HEK293T (cell line): ENCODE measurements around the gene CYB5D1.

Experiments used
- ARNT ChIP-seq: fragments of 450-650 bp; IDR thresholded peaks from 2 replicates; pipeline ENCODE4 v1.6.1; 2017; ENCODE audit warnings: mild to moderate bottlenecking
- BHLHE40 ChIP-seq: fragments of 450-650 bp; IDR thresholded peaks from 2 replicates; pipeline ENCODE4 v1.6.1; 2016; ENCODE audit warnings: mild to moderate bottlenecking, moderate library complexity, borderline replicate concordance
- FOXA1 ChIP-seq: fragments of 450-650 bp; IDR thresholded peaks from 2 replicates; pipeline ENCODE4 v1.6.1; 2016; ENCODE audit warnings: mild to moderate bottlenecking
- FOXK2 ChIP-seq: fragments of 450-650 bp; IDR thresholded peaks from 2 replicates; pipeline ENCODE4 v1.6.1; 2016; ENCODE audit warnings: mild to moderate bottlenecking
- FOXM1 ChIP-seq: fragments of 450-650 bp; IDR thresholded peaks from 2 replicates; pipeline ENCODE4 v1.6.1; 2017; ENCODE audit warnings: mild to moderate bottlenecking, borderline replicate concordance
- HDGF ChIP-seq: fragments of 450-650 bp; IDR thresholded peaks from 2 replicates; pipeline ENCODE4 v1.6.1; 2017; ENCODE audit warnings: antibody characterized with exemption, borderline replicate concordance
- L3MBTL2 ChIP-seq: fragments of 450-650 bp; conservative IDR thresholded peaks from 2 replicates; pipeline ENCODE4 v1.6.1; 2016; ENCODE audit warnings: mild to moderate bottlenecking
- NFRKB ChIP-seq: fragments of 450-650 bp; IDR thresholded peaks from 2 replicates; pipeline ENCODE4 v1.6.1; 2016; ENCODE audit warnings: mild to moderate bottlenecking, moderate library complexity
- PKNOX1 ChIP-seq: fragments of 450-650 bp; IDR thresholded peaks from 2 replicates; pipeline ENCODE4 v1.6.1; 2016
- SP1 ChIP-seq: fragments of 450-650 bp; IDR thresholded peaks from 2 replicates; pipeline ENCODE4 v1.6.1; 2017
- SUZ12 ChIP-seq: fragments of 450-650 bp; IDR thresholded peaks from 2 replicates; pipeline ENCODE4 v1.6.1; 2016; ENCODE audit warnings: mild to moderate bottlenecking
- TARDBP ChIP-seq: fragments of 450-650 bp; IDR thresholded peaks from 2 replicates; pipeline ENCODE4 v1.6.1; 2016
- ZNF384 ChIP-seq: fragments of 450-650 bp; IDR thresholded peaks from 2 replicates; pipeline ENCODE4 v1.6.1; 2016

GRCh38 chr17:7824021-7824924 lies 33.5 kb upstream of the CYB5D1 start:
- no peak for TF ChIP-seq BHLHE40
- no peak for TF ChIP-seq PKNOX1
- no peak for TF ChIP-seq SUZ12
- no peak for TF ChIP-seq NFRKB
- TF ChIP-seq HDGF = no peak
- TF ChIP-seq SP1 = no peak
- no peak for TF ChIP-seq ARNT
- TF ChIP-seq L3MBTL2 = no peak
- no peak for TF ChIP-seq FOXA1
- TF ChIP-seq FOXK2 = no peak
- no peak for TF ChIP-seq TARDBP
- no peak for TF ChIP-seq ZNF384
- TF ChIP-seq FOXM1 = no peak
